Testis (tissue), 2 donors: ENCODE measurements around the gene THSD7A.

Experiments used
- CTCF ChIP-seq, 3 experiments: fragments of 450-650 bp in 2 of 3; fragments of 200-600 bp in 1 of 3; sonication (generic) in 1 of 3; IDR thresholded peaks; one replicate each; pipeline ENCODE4 v1.5.1; 2016 to 2019; ENCODE audit warnings: antibody characterized with exemption in 3 of 3, mild to moderate bottlenecking in 2 of 3, moderate library complexity in 1 of 3
- POLR2A ChIP-seq: fragments of 450-650 bp; IDR thresholded peaks from one replicate; pipeline ENCODE4 v1.6.1; 2017; ENCODE audit warnings: antibody characterized with exemption, mild to moderate bottlenecking, moderate library complexity

GRCh38 chr7:11404355-11404754, 427.6 kb downstream of the THSD7A start:
- TF ChIP-seq CTCF (IDR thresholded peaks at IDR 0.05), result no peak
- TF ChIP-seq POLR2A, result no peak
